Measurements from ENCODE around the gene VDR.

Gene VDR

DNA sequence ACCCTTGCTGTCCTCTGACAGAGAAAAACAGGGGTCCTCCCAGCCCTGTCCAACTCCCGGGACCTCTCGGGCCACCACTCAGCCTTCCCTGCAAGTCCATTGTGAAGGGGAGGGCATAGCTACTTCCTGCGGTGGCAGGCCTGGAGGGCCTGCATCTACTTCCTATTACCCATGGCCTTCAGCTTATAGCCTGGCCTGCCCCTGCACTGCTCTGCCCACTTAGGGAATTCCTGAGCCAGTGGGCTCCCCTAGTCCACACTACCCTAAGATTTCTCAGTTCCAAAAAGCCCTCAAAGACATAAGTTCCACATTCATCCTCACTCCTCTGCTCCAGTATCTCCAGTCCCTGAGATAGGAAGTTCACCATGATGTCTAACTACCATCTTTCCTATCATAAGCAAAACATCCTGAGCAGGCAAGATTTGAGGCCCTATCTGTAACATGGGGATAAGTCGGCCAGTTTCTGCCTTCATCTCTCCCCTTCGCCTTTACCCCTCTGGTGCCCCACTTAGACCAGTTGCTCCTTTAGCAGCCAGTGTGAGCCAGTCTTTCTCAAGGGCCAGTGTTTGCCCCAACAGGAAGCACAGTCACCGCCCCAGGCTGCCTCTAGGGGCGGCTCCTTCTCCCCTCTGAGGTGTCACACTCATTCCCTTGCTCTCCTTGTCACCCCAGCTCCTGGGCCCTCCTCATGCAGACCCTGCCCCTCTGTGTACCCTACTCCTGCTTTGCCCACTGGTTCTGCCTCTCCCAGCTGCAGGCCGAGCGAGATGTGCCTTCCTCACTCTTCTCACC lies 96.0 kb downstream of the VDR start:
- no peak for DNase-seq

DNA sequence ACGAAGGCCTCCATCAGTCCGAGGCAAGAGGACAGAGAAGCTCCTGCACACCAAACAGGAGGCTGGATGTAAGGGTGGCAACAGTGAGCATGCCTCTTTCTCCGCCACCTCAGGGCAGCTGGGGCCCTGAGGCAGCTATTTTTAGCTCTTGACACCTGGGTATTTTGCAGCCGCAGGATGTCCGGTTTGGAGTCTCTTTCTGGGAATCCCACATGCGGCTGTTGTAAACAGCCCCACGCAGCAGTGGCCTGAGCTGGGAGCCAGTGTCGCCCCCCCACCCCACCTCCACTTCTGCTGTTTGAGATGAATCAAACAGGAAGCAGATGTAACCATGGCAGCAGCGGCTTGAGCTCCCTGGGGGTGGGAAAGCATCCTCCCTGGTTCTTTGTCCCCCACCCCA lies 96.7 kb downstream of the VDR start:
- DNase-seq: no peak

DNA sequence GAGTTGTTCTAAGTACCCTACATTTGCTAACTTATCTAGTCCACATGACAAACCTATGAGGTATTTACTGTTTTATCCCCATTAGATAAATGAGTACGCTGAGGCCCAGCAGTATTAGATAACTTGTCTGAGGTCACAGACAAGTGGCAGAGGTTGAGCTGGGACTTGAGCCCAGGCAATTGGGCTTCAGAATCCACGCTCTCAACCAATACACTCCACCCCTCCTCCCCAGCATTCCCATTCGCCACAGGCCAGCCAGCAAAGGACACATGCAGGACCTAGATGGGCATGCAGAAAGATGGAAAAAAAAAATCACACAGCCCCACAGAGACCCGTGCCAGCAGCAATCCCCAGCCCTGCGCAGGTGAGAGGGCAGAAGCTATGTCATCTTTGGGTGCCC lies 97.5 kb downstream of the VDR start:
- no peak for DNase-seq

DNA sequence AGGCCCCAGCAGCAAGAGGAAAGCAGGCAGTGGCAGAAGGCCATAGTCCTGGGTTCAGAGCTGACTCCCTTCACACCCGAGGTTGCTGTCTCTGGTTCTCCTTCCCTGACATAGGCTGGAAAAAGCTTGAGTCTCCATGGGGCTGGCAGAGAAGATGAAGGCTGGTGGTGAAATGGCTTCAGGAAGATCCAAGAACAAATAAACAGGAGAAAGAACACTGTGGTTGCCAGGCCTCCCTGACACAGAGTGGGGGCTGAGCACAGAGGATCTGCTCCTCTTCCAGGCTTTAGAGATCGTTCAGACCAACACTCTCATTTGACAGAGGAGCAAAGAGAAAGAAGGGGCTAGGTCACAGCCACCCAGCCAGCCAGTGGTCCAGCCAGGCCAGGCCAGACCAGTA lies 99.4 kb downstream of the VDR start:
- no peak for DNase-seq

DNA sequence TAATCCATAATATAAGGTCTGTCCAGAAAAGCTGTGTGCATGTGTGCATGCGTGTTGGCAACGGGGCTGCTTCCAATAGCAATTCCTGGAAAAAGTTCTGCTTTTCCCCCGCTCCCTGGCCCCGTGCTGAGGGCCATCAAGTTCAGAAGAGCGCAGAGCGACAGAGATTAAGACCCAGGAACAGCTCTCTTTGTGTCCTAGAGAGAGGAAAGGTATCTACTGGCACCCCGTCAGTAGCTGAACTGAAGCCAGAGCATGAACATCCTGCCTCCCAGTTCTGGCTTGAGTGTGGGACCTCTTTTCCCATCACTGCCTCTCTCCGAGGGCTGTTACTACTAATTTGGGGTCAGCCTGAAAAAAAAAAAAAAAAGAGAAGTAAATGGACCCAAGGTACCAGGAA lies 100.6 kb downstream of the VDR start:
- DNase-seq: no peak

DNA sequence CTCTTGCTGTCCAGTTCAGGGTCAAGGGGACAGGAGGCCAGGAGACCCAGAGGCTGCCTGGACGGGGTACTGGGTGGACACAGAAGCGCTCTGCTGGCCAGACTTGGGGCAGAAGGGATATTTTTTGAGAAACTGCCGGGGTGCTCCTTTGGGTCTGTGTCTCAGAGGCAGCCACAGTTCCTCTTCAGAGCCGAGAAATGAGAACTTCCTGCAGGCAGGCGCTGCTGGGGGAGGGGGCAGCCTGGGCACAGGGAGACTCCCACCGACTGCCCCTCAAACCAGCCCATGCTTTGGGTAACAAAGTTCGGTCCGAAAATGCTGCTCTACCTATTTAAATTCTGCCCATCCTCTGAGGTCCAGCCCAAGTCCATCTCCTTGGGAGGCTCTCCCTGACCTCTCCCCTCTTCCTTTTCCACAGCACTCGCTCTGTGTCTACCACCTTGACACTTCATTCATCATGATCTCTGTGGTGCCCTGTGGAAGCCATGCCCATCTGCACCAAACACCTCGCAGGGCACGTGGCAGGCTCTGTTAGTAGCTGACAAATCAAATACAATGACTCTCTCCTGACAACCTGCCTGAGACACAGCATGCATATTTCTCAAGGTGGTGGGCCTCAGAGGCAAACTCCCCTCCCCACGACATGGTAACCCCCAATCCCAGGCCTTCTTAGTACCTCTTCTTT lies 101.5 kb downstream of the VDR start:
- DNase-seq: no peak

DNA sequence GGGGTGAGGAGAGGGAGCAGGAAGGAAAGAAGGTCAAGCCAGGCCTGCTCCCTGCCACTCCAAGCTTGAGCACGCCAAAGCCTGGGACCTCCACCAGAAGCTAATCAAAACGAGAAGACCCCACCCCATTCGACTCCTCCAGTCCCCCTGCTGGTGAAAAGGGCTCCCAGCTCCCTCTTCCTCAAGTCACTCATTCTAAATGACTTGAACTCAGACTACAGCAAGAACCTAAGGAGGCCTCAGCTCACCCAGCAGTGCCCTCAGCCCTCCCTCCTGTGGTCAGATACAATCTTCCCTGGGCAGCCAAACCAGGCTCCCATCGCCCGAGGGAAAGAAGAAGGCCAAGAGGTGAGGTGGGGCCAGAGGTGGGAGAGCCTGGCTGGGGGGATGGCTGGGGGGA lies 102.5 kb downstream of the VDR start:
- no peak for DNase-seq

DNA sequence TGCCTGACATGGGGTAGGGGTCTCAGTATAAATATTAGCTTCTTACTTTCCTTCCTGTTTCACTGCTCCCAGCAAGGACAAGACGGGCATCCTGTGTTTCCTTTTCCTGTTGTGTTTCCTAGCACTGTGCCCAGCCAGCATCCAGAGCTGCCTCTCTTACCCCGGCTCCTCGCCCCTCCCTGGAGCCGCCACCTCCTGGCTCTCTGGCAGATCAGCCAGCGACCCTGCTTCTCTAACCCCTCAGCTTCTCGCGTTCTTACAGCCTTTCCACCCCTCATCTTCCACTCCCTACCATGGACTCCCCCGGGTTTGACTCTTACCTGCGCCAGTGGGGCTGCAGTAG lies 102.9 kb downstream of the VDR start:
- DNase-seq: no peak

DNA sequence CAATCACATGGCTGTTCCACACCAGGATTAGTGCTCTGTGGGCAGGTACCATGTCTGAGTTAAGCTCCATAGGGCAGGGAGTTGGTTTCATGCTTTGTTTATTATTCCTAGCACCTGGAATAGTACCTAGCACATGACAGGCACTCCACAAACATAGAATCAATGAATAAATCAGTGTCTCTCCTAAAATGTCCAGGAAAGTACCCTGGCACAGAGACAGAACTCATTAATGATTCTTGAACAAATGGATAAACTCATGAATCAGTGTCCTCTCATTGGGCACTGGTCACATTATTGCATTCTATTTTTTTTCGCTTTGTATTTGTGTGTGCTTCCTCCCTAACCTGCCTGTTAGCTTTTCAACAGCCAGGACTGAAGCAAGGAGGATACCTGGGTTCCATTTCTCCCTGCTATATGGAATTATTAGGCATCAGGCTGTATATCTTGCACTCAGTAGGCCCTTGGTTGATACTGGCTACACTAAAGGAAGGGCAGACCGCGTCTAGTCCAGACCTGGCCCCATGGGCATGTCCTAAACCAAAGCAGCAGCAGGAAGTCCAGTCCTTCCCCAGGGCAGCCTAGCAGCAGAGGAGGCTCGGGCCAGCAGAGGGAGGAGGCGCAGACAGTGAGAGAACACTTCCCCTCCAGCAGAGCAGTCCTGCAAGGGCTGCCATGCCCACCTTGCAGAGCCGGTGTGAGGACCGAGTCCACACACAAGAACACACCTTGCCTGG lies 103.5 kb downstream of the VDR start:
- DNase-seq: no peak

DNA sequence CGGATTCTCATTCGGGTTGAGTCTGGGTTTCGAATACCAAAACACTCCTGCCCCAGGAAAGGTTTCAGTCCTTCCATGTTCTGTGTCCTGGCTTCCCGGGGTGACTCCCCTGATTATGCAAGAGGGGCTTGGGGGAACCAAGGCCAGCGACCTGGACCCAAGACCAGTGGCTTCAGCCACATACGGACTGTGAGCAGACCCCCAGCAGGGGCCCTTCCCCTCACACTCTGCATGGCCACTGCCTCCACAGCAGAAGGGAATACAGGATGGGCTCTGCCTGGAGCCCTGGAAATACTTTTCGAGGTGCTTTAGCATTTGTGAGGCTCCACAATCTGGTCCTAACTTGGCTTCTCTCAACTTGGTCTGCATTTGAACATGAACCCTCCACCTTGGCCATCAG lies 104.2 kb downstream of the VDR start:
- DNase-seq: no peak

DNA sequence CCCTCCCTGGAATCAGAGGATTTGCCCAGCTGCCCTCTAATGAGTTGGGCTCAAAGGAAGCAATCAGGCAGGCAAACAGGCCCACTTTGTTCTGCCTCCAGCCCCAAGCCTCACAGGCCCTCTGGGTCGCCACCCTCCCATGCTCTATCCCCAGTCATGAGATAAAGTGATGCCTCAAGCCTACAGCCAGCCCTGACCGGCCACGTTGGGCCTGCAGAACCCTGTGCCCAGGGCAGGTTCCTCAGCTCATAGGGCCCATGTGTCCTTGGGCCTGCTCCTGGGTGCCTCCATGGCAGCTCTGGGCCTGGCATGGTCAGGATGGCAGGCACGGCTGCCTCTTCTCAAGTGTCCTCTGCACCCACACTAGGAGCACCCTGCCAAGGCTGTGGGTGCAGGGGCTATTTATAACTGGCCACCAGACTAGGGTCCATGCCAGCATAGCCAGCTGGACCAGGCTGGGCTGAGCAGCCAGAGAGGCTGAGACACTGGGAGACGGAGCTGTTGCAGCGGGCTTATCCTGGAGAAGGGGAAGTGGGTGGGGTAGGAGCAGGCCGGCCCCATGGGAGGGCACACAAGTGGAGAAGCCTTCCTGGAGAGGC lies 105.3 kb downstream of the VDR start:
- no peak for DNase-seq

DNA sequence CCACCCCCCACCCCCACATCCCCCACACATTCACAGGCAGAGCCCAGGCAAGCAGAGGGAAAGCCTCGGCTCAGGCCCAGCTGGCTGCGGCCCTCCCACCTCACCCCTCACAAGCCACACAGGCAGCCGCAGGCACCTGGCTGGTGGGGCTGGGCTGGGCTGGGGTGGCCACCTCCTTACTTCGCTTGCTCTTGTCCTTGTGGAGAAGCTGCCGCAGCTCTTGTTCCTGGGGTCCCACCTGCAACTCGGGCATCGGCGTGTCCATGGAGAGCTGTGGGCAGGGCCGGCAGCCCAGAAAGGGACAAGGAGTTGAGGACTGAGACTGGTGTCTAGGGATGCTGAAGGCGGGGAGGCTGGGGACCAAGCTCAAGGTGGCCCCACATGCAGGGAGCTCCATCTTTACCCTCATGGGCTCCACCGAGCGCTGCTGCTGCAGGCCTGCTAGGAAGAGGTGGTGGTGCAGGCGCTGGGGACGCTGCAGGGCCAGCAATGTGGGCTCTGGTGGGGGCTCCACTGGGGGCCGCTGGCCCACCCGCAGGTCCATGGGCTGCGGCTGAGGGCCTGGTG lies 106.3 kb downstream of the VDR start:
- no peak for DNase-seq

DNA sequence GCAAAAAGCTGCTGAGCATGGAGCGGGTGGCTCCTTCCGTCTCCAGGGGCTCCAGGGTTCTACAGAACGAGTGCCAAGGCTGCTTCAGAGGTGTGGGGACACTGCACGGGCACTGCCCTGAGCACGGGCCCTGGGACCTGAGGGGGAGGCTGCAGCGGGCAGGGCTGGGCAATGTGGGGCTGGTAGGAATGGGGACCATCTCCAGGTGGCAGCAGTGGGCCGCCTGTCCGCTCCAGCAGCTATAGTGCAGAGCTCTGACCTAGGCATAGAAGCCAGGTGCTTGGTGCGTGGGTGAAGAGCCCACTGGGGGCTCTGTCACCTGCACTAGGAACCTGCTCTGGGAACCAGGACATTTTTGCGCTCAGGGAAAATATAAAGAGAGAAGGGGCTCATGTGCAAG lies 107.4 kb downstream of the VDR start:
- no peak for DNase-seq

DNA sequence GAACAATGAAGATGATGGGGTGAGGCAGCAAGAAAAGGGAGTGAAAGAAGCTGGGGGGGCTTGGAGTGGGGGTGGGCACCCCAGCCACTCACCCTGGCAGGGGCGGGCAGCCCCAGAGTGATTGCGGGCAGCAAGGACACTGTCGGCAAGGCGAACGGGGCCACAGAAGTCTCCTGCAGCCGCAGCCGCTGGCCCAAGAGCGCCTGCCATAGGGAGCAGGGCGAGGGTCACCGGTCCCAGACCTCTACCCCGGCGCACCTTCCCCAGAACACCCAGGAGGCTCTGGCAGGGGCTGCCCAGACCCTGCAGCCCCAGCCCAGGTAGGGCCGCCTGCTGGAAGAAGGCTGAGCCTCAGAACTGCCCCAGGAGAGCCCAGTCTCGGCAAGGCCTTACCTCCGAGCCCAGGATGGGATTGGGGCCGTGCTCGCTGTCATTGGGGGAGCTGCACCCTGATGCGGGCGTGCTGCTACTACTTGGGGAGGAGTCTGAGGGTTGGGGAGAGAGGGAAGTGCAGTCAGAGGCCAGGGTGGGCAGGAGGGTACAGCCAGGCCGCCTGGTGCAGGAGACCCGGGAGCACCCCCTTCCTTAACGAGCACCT lies 108.9 kb downstream of the VDR start:
- no peak for DNase-seq

DNA sequence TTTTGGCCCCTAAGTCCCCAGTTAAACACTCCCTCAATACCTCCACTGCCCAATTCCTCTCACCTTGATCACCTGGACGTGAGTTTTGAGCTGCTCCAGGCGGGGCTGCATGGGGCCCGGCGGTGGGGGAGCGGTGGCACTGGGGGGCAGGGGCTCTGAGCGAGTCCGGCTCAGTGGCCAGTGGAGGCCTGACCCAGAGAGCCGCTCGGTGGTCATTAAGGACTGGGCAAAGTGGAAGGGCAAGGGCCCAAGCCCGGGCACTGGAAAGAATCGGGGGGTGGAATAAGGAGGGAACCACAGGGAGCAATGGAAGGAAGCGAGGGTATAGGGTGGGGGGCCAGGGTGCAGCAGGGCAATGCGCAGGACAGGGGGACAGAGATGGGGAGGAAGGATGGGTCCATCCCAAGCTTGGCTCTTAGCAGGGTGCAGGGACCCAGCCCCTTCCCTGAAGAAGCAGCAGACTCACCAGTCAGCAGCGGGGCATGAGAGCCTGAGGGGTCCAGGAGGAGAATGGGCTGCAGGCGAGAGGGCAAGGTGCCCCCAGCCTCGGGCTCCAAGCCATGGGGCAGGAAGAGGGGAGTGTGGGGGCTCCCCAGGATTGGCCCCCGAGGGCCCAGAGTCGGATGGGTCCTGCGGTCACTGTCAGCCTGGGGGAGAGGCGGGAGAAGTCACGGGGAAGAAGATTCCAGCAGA lies 109.5 kb downstream of the VDR start:
- no peak for DNase-seq

DNA sequence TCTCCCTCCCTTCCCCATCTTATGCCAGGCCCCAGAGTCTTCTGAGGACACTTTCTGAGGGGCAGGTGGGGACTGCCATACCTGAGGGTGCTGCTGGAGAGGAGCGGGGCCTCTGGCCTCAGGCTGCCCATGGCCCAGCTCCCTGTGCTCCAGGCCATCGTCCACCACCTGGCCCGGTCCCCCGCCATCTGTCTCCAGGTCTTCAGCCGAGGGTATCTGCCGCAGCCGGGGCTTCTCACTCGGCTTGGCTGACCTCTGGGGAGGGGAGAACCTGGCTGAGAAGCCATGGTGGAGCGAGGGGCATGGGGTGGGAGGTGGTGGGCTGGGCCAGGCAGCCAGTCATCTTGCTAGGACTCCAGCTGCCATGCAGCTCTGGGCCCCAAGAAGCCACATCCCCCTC lies 110.1 kb downstream of the VDR start:
- no peak for DNase-seq

DNA sequence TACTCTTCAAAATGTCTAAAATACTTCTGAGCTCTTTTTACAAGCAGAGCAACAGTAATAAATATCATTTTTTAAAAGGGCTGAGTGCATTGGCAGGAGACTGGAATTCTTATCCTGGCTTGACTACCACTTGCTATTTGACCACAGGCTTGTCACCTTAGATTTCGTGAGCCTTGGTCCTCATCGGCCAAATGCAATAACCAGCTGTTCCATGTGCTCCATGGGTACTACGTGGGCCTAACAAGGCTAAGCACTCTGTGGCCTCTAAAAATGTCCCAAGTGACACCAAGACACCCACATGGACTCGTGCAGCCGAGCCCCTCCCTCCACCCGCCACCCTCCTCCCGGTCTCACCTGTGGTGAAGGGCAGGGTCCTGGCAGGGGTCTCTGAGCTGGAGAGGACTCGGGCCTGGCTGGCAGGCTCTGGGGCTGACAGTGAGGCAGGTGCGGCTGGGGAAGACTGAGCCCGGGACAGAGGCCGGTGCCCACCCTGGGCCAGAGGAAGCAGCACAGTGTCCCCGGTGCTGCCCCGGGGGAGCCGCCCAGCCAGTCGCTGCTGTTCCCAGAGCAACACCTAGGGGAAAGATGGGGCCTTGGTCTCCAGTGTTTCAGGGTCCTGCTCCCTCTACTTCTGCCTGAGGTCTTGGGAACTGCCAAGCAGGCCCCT lies 111.6 kb downstream of the VDR start:
- no peak for DNase-seq

DNA sequence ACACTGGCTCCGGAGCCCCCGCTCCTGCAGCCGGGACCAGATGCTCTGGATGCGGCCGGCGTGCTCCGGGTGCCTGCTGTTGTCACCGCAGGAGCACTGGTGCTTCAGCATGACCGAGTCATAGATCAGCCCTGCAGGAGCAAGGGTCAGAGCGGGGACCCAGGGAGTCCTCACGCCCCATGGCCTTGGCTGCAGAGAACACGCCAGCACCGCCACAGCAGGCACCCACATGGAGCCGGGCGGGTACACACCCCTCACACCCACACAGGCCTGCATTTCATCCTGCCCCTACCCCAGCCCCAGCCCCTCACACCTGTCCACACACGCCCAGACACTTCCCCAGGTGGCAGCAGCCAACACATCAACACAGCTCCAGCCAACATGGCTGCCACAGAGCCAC lies 112.9 kb downstream of the VDR start:
- no peak for DNase-seq

Data from NCI-H1417 treated with DMSO at 0.1 percent for 48 hours (cell line).